NCI-H82 treated with DMSO at 0.1 percent for 48 hours (cell line): ENCODE results near the gene RAB31.
"Not testable (repeated sequence)": the region's sequence is repeated elsewhere in the genome, so short reads cannot be mapped to it uniquely, and the experiment has no call there.

Source experiments
- DNase-seq: peaks from one replicate; lab custom pipeline; 2025; ENCODE audit not compliant: unreplicated experiment; lab: John Stamatoyannopoulos, UW

Gene RAB31

GRCh38 chr18:9756933-9757470, 48.9 kb downstream of the RAB31 start:
- DNase-seq: no peak

- DNase-seq: no peak
These were observed 49.9 kb downstream of the RAB31 start for GRCh38 chr18:9757827-9758621.

GRCh38 chr18:9758624-9759075, 50.5 kb downstream of the RAB31 start:
- DNase-seq: no peak

GRCh38 chr18:9760641-9761040, 52.5 kb downstream of the RAB31 start:
- no peak for DNase-seq

- no peak for DNase-seq
These were observed 54.4 kb downstream of the RAB31 start for GRCh38 chr18:9762526-9762925.

GRCh38 chr18:9763157-9763556, 55.1 kb downstream of the RAB31 start:
- DNase-seq: no peak

- no peak for DNase-seq
These were observed 55.9 kb downstream of the RAB31 start for GRCh38 chr18:9764011-9764481.

- peak; percentile 31 for DNase-seq
These were observed 57.4 kb downstream of the RAB31 start for GRCh38 chr18:9765501-9765900.

GRCh38 chr18:9766076-9766481, 58.0 kb downstream of the RAB31 start:
- DNase-seq: no peak

GRCh38 chr18:9766740-9767139, 58.6 kb downstream of the RAB31 start:
- DNase-seq: no peak

GRCh38 chr18:9768071-9768691, 60.1 kb downstream of the RAB31 start:
- not testable (repeated sequence) for DNase-seq

GRCh38 chr18:9770111-9770510, 62.0 kb downstream of the RAB31 start:
- DNase-seq: not testable (repeated sequence)

- DNase-seq: peak; percentile 20
These were observed 63.3 kb downstream of the RAB31 start for GRCh38 chr18:9771261-9771976.

- no peak for DNase-seq
These were observed 64.0 kb downstream of the RAB31 start for GRCh38 chr18:9771977-9772660.

- DNase-seq: no peak
These were observed 65.0 kb downstream of the RAB31 start for GRCh38 chr18:9772847-9773677.

GRCh38 chr18:9774150-9774549, 66.0 kb downstream of the RAB31 start:
- no peak for DNase-seq

- no peak for DNase-seq
These were observed 67.1 kb downstream of the RAB31 start for GRCh38 chr18:9775178-9775577.

- no peak for DNase-seq
These were observed 71.5 kb downstream of the RAB31 start for GRCh38 chr18:9779630-9780029.

GRCh38 chr18:9782073-9782857, 74.2 kb downstream of the RAB31 start:
- DNase-seq: no peak
